Activated CD4-positive, alpha-beta T cell treated with anti-CD3 and anti-CD28 coated beads, Interleukin-2, Interleukin-4, amounts not matched to agents 100 ng/mL and 50 ng/mL, durations not matched to agents 16 hours and 8 hours (primary cell): Measurements from ENCODE around the gene ZEB1.
A peak's percentile ranks its signal among the peaks of the same experiment; 100 is the strongest.

Experiments
- DNase-seq: peaks from one replicate; pipeline ENCODE4 v3.0.0-alpha.2; 2020; ENCODE audit warnings: low spot score

Gene ZEB1

GRCh38 chr10:31318854-31319601 lies at the start of gene ZEB1:
ZEB1 (plus strand) TSS chr10:31319216; CDS start chr10:31319235, 19 bp downstream.
- peak; percentile 93 for DNase-seq

GRCh38 chr10:31270954-31271353 lies 48.1 kb upstream of the ZEB1 start:
- no peak for DNase-seq

- no peak for DNase-seq
Measured at GRCh38 chr10:31272841-31273240, 46.2 kb upstream of the ZEB1 start.

GRCh38 chr10:31273789-31274188 lies 45.2 kb upstream of the ZEB1 start:
- DNase-seq, result no peak

DNA sequence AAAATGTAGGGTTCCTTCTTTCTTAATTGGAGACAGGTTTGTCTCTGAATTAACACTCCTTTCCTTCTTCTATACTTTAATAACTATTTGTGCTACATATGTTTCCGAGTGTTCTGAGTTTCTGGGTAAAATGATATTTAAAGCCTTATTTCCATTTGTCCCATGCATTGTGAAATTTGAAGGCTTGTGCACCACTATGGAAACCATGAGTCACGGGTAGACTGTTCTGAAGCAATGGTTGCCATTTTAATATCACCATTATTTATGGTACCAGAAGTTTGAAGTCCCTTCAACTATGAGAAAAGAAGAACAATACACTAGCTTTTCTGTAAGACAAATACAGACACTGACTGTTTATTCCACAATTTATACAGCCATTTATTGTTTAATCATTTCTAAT lies 44.7 kb upstream of the ZEB1 start:
- no peak for DNase-seq

GRCh38 chr10:31278279-31278941 lies 40.6 kb upstream of the ZEB1 start:
- DNase-seq, result no peak

GRCh38 chr10:31280972-31281371 lies 38.0 kb upstream of the ZEB1 start:
- no peak for DNase-seq

DNA sequence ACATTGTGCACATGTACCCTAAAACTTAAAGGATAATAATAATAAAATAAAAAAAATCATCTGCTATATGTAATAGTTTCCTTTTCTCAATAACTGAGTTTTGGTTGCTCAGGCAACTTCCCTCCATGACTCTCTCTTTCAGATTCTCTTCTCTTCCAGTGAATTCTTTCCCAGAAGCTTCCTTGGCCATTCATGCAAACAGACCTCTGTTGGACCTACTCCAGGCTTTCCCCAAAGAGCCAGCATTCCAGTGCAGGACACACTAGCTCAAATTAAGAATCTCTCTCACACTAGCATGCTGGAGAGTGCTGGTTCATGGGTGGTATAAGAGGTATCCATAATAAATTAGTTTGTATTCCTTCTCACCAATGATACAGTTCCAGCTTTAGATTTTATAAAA lies 31.0 kb upstream of the ZEB1 start:
- DNase-seq, result no peak

- DNase-seq, result no peak
Measured at GRCh38 chr10:31288962-31289361, 30.1 kb upstream of the ZEB1 start.

DNA sequence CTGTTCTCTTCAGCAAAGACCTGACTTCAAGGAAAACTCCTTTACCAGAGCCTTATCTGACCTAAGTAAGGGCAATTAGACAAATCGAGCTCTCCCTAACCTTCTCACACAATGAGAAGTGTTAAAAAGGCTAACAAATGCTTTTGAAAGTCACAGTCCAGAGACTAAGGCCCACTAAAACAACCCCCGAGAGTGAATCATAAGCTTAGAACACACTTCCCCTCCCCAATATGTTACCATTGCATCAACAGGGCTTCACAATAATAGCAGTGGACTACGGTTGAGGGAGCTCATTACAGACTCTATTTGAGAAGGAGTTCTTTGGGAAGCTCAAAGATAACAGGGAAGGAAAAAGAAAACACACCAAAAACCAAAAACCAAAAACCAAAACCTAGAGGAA lies 28.6 kb upstream of the ZEB1 start:
- no peak for DNase-seq

DNA sequence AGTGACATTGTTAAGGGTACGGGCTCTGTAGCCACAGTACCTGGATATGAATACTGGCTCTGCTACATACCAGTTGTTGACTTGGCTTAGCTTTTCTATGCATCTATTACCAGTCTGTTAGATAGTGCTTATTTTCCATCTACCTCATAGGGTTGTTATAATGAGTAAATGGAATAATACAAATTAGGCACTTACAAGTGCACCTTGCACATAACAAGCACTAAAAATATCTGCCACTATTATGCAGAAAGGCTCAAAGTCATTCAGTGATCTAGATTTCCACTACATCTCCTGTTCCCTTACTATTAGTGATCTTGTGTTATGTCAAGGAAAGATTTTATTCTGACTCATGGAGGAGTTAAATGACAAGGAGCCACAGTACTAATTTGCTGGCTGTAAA lies 27.9 kb upstream of the ZEB1 start:
- DNase-seq, result no peak

- no peak for DNase-seq
Measured at GRCh38 chr10:31294558-31294957, 24.5 kb upstream of the ZEB1 start.

DNA sequence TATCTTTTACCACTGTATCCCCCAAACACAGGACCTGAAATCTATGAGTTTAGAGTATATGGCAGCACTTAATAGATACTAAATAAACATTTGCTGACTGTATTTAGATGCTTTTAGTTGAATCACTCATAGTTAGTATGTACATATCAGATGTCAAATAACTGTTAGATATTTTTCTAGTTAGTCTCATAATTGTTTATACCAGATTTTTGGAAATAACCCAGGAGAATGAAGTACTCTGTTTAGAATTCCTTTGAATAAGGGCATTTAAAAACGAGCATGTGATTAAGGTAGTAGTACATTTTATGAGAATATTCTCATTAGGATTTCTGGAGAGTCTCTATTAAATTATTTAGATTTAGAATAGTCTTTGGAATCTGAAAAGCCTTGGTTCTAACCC lies 22.3 kb upstream of the ZEB1 start:
- no peak for DNase-seq

DNA sequence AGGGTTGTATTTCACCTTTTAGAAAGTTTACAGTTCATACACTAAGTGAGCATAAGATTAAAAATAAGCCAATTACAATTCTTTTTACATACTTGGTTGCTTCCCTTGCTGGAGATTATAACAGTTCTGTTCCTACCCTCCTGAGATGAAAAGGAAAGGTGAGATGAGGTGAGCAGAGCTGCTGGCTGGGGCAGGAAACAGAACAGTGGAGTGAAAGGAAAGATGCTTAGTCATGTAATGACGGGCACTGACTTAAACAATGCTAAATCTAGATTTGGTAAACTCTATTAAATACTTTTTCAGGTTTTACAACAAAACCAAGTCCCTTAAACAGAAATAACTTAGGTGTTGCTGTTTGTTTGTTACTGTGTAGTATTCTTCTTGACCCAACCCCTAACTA lies 19.9 kb upstream of the ZEB1 start:
- no peak for DNase-seq

DNA sequence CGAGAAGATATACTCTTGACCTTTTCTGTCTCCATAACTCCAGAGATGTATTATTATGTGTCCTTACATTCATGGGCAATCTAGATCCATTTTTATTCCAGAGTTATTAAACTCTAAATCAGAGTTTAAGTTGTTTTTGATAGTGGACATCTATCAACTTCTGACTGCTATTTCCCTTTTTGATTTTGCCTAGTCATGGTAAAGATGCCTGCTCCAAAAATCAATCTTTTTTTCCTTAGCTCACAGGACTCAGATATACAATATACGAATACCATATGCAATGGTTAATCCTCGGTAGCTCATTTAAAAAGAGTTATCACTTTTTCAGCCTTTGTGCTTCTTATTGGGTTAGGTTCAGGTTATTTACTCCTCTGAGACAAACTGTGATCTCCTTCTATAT lies 15.8 kb upstream of the ZEB1 start:
- no peak for DNase-seq

- DNase-seq, result no peak
Measured at GRCh38 chr10:31304291-31304970, 14.6 kb upstream of the ZEB1 start.

- no peak for DNase-seq
Measured at GRCh38 chr10:31313396-31313795, 5.6 kb upstream of the ZEB1 start.

DNA sequence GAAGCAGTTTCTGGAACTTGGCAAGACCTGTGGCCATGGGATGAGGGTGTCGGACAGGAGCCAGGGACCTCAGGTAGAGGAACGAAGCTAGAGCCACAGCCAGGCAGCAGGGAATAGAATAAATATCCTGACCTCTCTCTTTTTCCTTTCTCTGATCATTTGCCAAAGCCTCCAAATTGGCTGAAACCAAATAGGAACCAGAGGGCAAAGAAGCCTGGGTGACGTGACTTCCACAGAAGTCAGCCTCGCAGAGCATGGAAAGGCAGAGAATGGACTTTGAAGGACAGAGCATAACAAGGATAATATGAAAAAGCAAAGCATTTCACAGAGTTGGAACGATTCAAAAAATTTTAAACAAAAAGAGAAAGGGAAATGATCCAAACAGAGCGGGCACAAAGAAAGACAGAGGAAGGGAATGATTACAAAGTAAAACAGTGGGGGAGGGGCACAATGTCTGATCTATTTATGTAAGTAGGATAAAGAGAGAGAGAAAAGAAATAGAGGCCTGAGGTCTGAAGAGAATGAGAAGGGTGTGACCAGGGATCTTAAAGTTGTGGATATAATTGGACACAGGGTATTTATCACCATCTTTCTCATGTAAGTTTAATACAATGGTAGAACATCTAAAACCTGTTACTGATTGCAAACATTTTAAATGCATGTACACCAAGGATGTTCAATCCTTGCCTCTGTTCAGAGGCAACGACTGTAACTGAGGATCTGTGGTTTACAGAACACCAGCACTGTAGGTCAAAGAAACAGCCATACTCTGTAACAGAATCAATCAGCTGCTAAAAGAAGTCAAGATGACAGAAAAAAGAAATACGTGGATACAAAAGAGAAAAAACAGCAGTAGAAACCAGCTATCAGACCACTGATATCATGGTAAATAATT lies 4.5 kb upstream of the ZEB1 start:
- DNase-seq, result no peak

DNA sequence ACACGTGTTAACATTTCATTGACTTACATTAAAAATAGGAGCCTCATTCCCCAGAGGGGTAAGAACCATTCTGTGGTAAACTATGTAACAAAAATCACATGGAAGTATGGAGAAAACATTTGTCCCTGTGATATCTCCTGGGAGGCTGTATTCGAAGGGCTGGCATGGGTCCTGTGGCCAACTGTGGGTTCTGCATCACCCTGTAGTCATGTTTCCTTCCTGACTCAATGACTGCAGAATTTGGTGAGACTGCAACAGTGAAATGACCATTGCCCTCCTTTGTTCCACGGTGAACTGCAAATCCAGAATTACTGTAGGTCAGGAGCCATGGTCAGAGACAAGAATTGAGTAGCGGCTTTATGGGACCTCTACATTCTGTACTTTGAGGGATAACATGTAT lies 3.6 kb upstream of the ZEB1 start:
- no peak for DNase-seq

GRCh38 chr10:31317171-31317570 lies 1.8 kb upstream of the ZEB1 start:
- no peak for DNase-seq

DNA sequence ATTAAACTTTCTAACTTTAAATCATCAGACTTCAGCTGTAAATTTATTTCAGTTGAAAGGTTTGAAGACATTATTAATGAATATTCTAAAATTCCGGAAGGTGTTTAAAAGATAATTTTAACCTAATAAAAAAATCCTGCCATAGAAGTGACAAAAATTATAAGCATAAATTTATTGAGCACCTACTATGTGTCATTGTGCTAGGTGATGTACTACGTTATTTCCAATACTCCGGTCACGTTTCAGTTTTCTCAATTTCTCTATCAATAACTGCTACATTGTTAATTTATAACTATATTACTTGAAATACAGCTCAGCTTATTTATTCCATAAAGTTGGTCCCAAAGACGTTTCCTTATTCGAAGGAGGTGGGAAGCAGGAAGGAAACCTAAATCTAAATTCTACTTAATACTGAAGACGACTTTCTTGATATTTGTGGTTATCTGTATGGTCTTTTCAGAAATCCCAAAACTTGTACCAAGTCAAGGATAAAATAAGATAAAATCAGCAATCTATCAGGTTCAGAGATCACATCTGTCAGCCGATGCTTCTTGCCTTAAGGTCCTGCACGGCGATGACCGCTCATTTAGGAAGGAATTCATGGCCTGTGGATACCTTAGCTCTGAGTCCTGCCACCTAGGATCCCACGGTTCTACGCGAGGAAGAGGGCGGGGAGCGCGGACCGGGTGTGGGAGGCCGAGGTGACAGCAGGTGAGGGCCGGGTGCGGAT lies 1.2 kb upstream of the ZEB1 start:
- no peak for DNase-seq
